Activated T-helper 1 cell treated with anti-CD3 and anti-CD28 coated beads, Interleukin-2, amount 50 U/mL, for 16 hours (primary cell): ENCODE results near the gene PRKRIP1.
"Not testable (repeated sequence)": the region's sequence is repeated elsewhere in the genome, so short reads cannot be mapped to it uniquely, and the experiment has no call there.

Source experiments
- DNase-seq, 2 donors: peaks; one replicate each; pipeline ENCODE4 v3.0.0-alpha.2; 2020; ENCODE audit warnings: low read depth in 1 of 2, low spot score in 1 of 2

PRKRIP1 gene

GRCh38 chr7:102474736-102475435 is 78.7 kb downstream of the PRKRIP1 start:
- not testable (repeated sequence) for DNase-seq
